ENCODE measurements around the gene FAM200C. TPM values are rescaled to one million over a fixed set of nuclear protein-coding genes. Genes with fewer than 3 reads are reported as not detected.
A peak's percentile ranks its signal among the peaks of the same experiment; 100 is the strongest.

Gene FAM200C
- total and polyA plus RNA-seq, 2 of the 13 experiments (the other 11 are each of a cell fraction or from before 2014, with no cell fraction given): 3.2 to 4.7 TPM

DNA sequence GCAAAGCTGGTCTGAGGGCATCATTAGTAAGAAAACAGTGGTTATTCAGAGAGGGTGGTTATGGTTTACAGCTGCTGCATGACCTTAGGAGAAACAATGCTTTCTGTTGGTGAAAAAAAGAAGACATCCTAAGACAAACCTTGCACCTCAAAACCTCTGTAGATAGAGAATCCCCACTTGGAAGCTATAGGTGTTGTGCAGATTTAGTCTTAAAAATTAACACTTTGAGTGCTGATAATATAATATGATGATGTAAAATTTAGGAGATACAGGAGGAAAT lies 20.4 kb upstream of the FAM200C start (continued):
- no peak for TF ChIP-seq ZHX2 (IDR thresholded peaks at IDR 0.05; ENCODE audit: low read depth)
- no peak for TF ChIP-seq ZHX2 (CRISPR knock-in tag; IDR thresholded peaks at IDR 0.05; ENCODE audit: borderline replicate concordance)
- no peak for TF ChIP-seq NCOA2 (CRISPR knock-in tag; IDR thresholded peaks at IDR 0.05)

- 3% methylated on average over 11 of the region's 11 CpGs for WGBS (ENCODE audit: low lambda C conversion rate)
- Histone ChIP-seq H3K9ac (ENCODE audit: insufficient read depth, low read depth, low read length) (peak overlapping the region; percentile 98), H3K4me3 (replicated peaks in 1 of 3; ENCODE audit: insufficient read depth in 1 of 3, low read depth in 2 of 3, low read length in 3 of 3) (peak overlapping the region; percentile 81 to 99 (median 96)), H3K27me3 (ENCODE audit: control insufficient read depth in 1 of 2, insufficient read depth in 2 of 2, low read length in 2 of 2) (no peaks in the 10 kb centered on the region; a peak in 1 of 5 replicates), H3K9me3 (ENCODE audit: low read length) (no peaks in the 10 kb centered on the region), H3K36me3 (replicated peaks in 1 of 2; ENCODE audit: control insufficient read depth in 1 of 2, insufficient read depth in 2 of 2, low read length in 2 of 2) (peaks cover 0 to 5% of the 10 kb centered on the region in 2 experiments; a peak in 3 of 5 replicates), H3K4me1 (ENCODE audit: insufficient read depth, low read length) (peaks cover 56% of the 10 kb centered on the region), H3K79me2 (ENCODE audit: insufficient read depth, low read length) (peaks cover 61% of the 10 kb centered on the region), H4K20me1 (ENCODE audit: insufficient read depth, low read length) (no peaks in the 10 kb centered on the region; the same call in 1 of the 2 replicates), H2AFZ (ENCODE audit: low read length) (peak overlapping the region; percentile 94), H3K27ac (ENCODE audit: extremely low read length, insufficient read depth, low read length) (peak overlapping the region; percentile 80), H3K4me2 (ENCODE audit: low read depth, low read length) (peak overlapping the region; percentile 83)
- BruUV-seq (replicated peaks): no TSS peak
- in situ Hi-C loops (cut with HindIII; ENCODE audit: extremely low pct_ligation_motif_present, low pct_unique_long_range_greater_than_20kb): no loop called here
- ChIA-PET POLR2A (interaction anchor here (0.6 to 3.3 kb wide), 10 partner anchors 9 to 474 kb away, joined by 3 to 15 read pairs (median 4); partner anchors contain the start of genes FAM200C and PWWP2A), CTCF (ENCODE audit: low intra/inter-chr PET ratio, low total read pairs) (no interaction called here)
- intact Hi-C loops (cut with micrococcal nuclease; ENCODE audit: unreplicated experiment): loop anchor here (2.0 kb wide), 2 partner anchors 47 to 57 kb away; no protein-coding TSS in a partner anchor
- no peak for DNase-seq (ENCODE audit: low spot score)
- FAIRE-seq: no peak
- peak; percentile 9 for ATAC-seq
- TF ChIP-seq ZFP36 (IDR thresholded peaks at IDR 0.05; ENCODE audit: borderline replicate concordance, low read depth, low read length, partially characterized antibody): no peak
- no peak for TF ChIP-seq FOXO1 (CRISPR knock-in tag; IDR thresholded peaks at IDR 0.05)
- TF ChIP-seq ASH2L (IDR thresholded peaks at IDR 0.05; ENCODE audit: insufficient read length, low read depth, low read length): peak; percentile 15
- no peak for TF ChIP-seq FOXP1 (IDR thresholded peaks at IDR 0.05)
- no peak for TF ChIP-seq FOXP1 (CRISPR knock-in tag; IDR thresholded peaks at IDR 0.05)
- TF ChIP-seq E2F1 (CRISPR knock-in tag; IDR thresholded peaks at IDR 0.05): no peak
- TF ChIP-seq, protein P1, sequence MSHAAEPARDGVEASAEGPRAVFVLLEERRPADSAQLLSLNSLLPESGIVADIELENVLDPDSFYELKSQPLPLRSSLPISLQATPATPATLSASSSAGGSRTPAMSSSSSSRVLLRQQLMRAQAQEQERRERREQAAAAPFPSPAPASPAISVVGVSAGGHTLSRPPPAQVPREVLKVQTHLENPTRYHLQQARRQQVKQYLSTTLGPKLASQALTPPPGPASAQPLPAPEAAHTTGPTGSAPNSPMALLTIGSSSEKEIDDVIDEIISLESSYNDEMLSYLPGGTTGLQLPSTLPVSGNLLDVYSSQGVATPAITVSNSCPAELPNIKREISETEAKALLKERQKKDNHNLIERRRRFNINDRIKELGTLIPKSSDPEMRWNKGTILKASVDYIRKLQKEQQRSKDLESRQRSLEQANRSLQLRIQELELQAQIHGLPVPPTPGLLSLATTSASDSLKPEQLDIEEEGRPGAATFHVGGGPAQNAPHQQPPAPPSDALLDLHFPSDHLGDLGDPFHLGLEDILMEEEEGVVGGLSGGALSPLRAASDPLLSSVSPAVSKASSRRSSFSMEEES (CRISPR knock-in tag; IDR thresholded peaks at IDR 0.05): no peak
- TF ChIP-seq, protein P2, sequence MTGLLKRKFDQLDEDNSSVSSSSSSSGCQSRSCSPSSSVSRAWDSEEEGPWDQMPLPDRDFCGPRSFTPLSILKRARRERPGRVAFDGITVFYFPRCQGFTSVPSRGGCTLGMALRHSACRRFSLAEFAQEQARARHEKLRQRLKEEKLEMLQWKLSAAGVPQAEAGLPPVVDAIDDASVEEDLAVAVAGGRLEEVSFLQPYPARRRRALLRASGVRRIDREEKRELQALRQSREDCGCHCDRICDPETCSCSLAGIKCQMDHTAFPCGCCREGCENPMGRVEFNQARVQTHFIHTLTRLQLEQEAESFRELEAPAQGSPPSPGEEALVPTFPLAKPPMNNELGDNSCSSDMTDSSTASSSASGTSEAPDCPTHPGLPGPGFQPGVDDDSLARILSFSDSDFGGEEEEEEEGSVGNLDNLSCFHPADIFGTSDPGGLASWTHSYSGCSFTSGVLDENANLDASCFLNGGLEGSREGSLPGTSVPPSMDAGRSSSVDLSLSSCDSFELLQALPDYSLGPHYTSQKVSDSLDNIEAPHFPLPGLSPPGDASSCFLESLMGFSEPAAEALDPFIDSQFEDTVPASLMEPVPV (CRISPR knock-in tag; IDR thresholded peaks at IDR 0.05): no peak
Observed at GRCh38 chr5:160419458-160420330, 19.8 kb upstream of the FAM200C start.

Data from HepG2 (cell line).